Mononuclear cell (primary cell): Measurements from ENCODE around the gene TRAPPC12. TPM values are rescaled to one million over a fixed set of nuclear protein-coding genes. Genes with fewer than 3 reads are reported as not detected.
"Not testable (repeated sequence)": the region's sequence is repeated elsewhere in the genome, so short reads cannot be mapped to it uniquely, and the experiment has no call there.

Source experiments
- H3K27me3 ChIP-seq: 2 replicates; pipeline ENCODE4 v1.6.0; 2011; ENCODE audit warnings: low read length, control low read depth; ENCODE audit not compliant: insufficient read depth
- H3K4me1 ChIP-seq: 2 replicates; pipeline ENCODE4 v1.5.1; 2011; ENCODE audit warnings: mild to moderate bottlenecking, low read length, control low read depth; ENCODE audit not compliant: insufficient read depth
- H3K4me3 ChIP-seq: 2 replicates; pipeline ENCODE4 v1.5.1; 2011; ENCODE audit warnings: mild to moderate bottlenecking, low read length, moderate library complexity
- H3K9me3 ChIP-seq: 2 replicates; pipeline ENCODE4 v1.5.1; 2011; ENCODE audit warnings: low read depth, mild to moderate bottlenecking, control low read depth, low read length
- total RNA-seq: library from RNA; depleted of rRNA; stranded (reverse); fragments of >200 nt; gene quantifications from one replicate; pipeline ENCODE4 v1.2.3, GENCODE V29; 2012

Gene TRAPPC12
- total RNA-seq, 1 donor = 18.3 TPM

- Histone ChIP-seq H3K4me1 (no peaks in the 10 kb centered on the region), H3K9me3 (no peaks in the 10 kb centered on the region), H3K27me3 (no peaks in the 10 kb centered on the region), H3K4me3 (no peak overlapping the region)
Measured at GRCh38 chr2:3447789-3448317, 68.4 kb downstream of the TRAPPC12 start.

- H3K9me3 ChIP-seq, H3K4me1 ChIP-seq, H3K4me3 ChIP-seq, H3K27me3 ChIP-seq: not testable (repeated sequence)
Measured at GRCh38 chr2:3448441-3448911, 69.0 kb downstream of the TRAPPC12 start.

GRCh38 chr2:3449086-3449485, 69.6 kb downstream of the TRAPPC12 start:
- Histone ChIP-seq H3K4me3 (no peak overlapping the region), H3K9me3 (no peaks in the 10 kb centered on the region), H3K27me3 (no peaks in the 10 kb centered on the region), H3K4me1 (no peaks in the 10 kb centered on the region)

- Histone ChIP-seq H3K4me3 (no peak overlapping the region), H3K9me3 (no peaks in the 10 kb centered on the region), H3K27me3 (no peaks in the 10 kb centered on the region), H3K4me1 (no peaks in the 10 kb centered on the region)
Measured at GRCh38 chr2:3449936-3450335, 70.4 kb downstream of the TRAPPC12 start.

GRCh38 chr2:3450385-3451010, 71.0 kb downstream of the TRAPPC12 start:
- Histone ChIP-seq H3K4me1 (no peaks in the 10 kb centered on the region), H3K4me3 (no peak overlapping the region), H3K27me3 (no peaks in the 10 kb centered on the region), H3K9me3 (no peaks in the 10 kb centered on the region)

GRCh38 chr2:3451169-3451568, 71.7 kb downstream of the TRAPPC12 start:
- Histone ChIP-seq H3K4me1 (no peaks in the 10 kb centered on the region), H3K27me3 (no peaks in the 10 kb centered on the region), H3K4me3 (no peak overlapping the region), H3K9me3 (no peaks in the 10 kb centered on the region)

- Histone ChIP-seq H3K27me3 (no peaks in the 10 kb centered on the region), H3K9me3 (no peaks in the 10 kb centered on the region), H3K4me3 (no peak overlapping the region), H3K4me1 (no peaks in the 10 kb centered on the region)
Measured at GRCh38 chr2:3451926-3452671, 72.6 kb downstream of the TRAPPC12 start.

- Histone ChIP-seq H3K4me3 (no peak overlapping the region), H3K27me3 (no peaks in the 10 kb centered on the region), H3K9me3 (no peaks in the 10 kb centered on the region), H3K4me1 (no peaks in the 10 kb centered on the region)
Measured at GRCh38 chr2:3453190-3453999, 73.9 kb downstream of the TRAPPC12 start.

- not testable (repeated sequence) for H3K4me1 ChIP-seq, H3K27me3 ChIP-seq
Measured at GRCh38 chr2:3454005-3454404, 74.5 kb downstream of the TRAPPC12 start.

GRCh38 chr2:3454802-3455201, 75.3 kb downstream of the TRAPPC12 start:
- Histone ChIP-seq H3K4me1 (no peaks in the 10 kb centered on the region), H3K4me3 (no peak overlapping the region), H3K27me3 (no peaks in the 10 kb centered on the region), H3K9me3 (no peaks in the 10 kb centered on the region)

More at GRCh38 chr2:3454005-3454404, 74.5 kb downstream of the TRAPPC12 start:
- H3K4me3 ChIP-seq, H3K9me3 ChIP-seq: not testable (repeated sequence)

- no peak overlapping the region for H3K4me3 ChIP-seq
- no peaks in the 10 kb centered on the region for H3K27me3 ChIP-seq
- no peaks in the 10 kb centered on the region for H3K4me1 ChIP-seq
- H3K9me3 ChIP-seq = no peaks in the 10 kb centered on the region
Measured at GRCh38 chr2:3456125-3456524, 76.6 kb downstream of the TRAPPC12 start.

GRCh38 chr2:3457524-3458395, 78.3 kb downstream of the TRAPPC12 start:
- Histone ChIP-seq H3K27me3 (no peaks in the 10 kb centered on the region), H3K4me3 (no peak overlapping the region), H3K4me1 (no peaks in the 10 kb centered on the region), H3K9me3 (no peaks in the 10 kb centered on the region)

GRCh38 chr2:3458396-3459184, 79.1 kb downstream of the TRAPPC12 start:
- Histone ChIP-seq H3K27me3 (no peaks in the 10 kb centered on the region), H3K4me3 (no peak overlapping the region), H3K9me3 (no peaks in the 10 kb centered on the region), H3K4me1 (no peaks in the 10 kb centered on the region)
